Loucy (cell line): Measurements from ENCODE around the gene AJM1.

ENCODE experiments used
- CTCF ChIP-seq: fragments of 200-600 bp; sonication (generic); conservative IDR thresholded peaks from 2 replicates; pipeline ENCODE4 v1.5.1; 2014; ENCODE audit warnings: mild to moderate bottlenecking, antibody characterized with exemption, low read length
- EZH2phosphoT487 ChIP-seq: fragments of 200-600 bp; IDR thresholded peaks from 2 replicates; pipeline ENCODE4 v1.6.1; 2018; ENCODE audit warnings: antibody characterized with exemption, mild to moderate bottlenecking, moderate library complexity, borderline replicate concordance

GRCh38 chr9:136799854-136800657 lies 42.2 kb upstream of the AJM1 start:
- no peak for TF ChIP-seq CTCF
- TF ChIP-seq EZH2phosphoT487 = no peak
